H1 (cell line): ENCODE data around the gene TSSK6.

Source experiments
- RFX5 ChIP-seq: IDR thresholded peaks from 2 replicates; pipeline ENCODE4 v1.6.1; 2011; ENCODE audit warnings: low read depth, low read length, improper control_type of control experiment, borderline replicate concordance
- TF ChIP-seq, protein P1 (sequence below), 3 experiments: IDR thresholded peaks; 1 replicate in 2 of 3; 2 replicates in 1 of 3; pipeline versions ENCODE4 v1.5.1 to v1.6.1; 2011; ENCODE audit warnings: low read length in 3 of 3, mild to moderate bottlenecking in 3 of 3, inconsistent platforms in 2 of 3, low read depth in 1 of 3, moderate library complexity in 1 of 3; ENCODE audit not compliant: insufficient read depth in 1 of 3; ENCODE audit errors: control extremely low read depth in 1 of 3

DNA sequence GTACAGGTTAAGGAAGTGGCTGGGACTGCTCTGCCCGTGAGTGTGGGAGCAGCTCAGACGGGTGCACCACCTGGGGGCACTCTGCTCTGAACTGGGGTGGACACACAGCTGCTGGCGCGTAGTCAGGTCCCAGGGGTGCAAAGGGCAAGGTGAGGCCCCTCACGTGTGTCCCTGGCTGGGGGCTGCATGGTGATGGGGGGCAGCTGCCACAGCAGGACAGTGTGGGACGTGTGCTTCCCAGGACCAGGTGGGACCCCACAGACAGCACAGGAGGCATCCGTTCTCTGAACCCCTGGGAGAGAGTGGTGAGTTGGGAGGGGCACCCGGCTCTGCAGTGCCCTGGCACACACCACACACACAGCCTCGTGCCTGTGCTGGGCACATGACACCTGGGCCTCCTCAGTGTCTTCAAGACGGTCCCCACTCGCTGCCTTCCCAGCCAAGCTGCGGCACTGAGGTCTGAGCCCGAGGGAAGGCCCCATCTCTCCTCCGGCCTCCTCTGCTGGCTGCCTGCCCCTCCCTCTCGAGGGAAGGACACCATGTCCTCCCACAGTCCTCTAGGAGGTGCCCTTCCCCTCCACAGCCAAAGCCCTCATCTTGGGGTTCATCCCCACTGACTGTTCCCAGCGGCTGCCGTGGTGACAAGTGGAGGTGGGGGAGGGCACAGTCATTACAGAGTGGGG lies 47.5 kb upstream of the TSSK6 start:
- TF ChIP-seq, protein P1, sequence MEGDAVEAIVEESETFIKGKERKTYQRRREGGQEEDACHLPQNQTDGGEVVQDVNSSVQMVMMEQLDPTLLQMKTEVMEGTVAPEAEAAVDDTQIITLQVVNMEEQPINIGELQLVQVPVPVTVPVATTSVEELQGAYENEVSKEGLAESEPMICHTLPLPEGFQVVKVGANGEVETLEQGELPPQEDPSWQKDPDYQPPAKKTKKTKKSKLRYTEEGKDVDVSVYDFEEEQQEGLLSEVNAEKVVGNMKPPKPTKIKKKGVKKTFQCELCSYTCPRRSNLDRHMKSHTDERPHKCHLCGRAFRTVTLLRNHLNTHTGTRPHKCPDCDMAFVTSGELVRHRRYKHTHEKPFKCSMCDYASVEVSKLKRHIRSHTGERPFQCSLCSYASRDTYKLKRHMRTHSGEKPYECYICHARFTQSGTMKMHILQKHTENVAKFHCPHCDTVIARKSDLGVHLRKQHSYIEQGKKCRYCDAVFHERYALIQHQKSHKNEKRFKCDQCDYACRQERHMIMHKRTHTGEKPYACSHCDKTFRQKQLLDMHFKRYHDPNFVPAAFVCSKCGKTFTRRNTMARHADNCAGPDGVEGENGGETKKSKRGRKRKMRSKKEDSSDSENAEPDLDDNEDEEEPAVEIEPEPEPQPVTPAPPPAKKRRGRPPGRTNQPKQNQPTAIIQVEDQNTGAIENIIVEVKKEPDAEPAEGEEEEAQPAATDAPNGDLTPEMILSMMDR (IDR thresholded peaks at IDR 0.05; ENCODE audit: control extremely low read depth in 1 of 3, insufficient read depth in 1 of 3, low read depth in 1 of 3, low read length in 3 of 3) = peak; percentile 48 to 68 (median 62); a peak in 3 of 4 replicates
- TF ChIP-seq RFX5 = no peak
